ENCODE data around the gene GABPB2.

GABPB2 gene

GRCh38 chr1:151133018-151133806, 62.7 kb downstream of the GABPB2 start:
- no peak for DNase-seq (ENCODE audit: low spot score)

- DNase-seq (ENCODE audit: low spot score): no peak
Measured at GRCh38 chr1:151134396-151134795, 63.8 kb downstream of the GABPB2 start.

GRCh38 chr1:151134991-151135390, 64.4 kb downstream of the GABPB2 start:
- no peak for DNase-seq (ENCODE audit: low spot score)

- no peak for DNase-seq (ENCODE audit: low spot score)
Measured at GRCh38 chr1:151135433-151136385, 65.1 kb downstream of the GABPB2 start.

- DNase-seq (ENCODE audit: low spot score): no peak
Measured at GRCh38 chr1:151137789-151138188, 67.2 kb downstream of the GABPB2 start.

GRCh38 chr1:151142411-151143056, 72.0 kb downstream of the GABPB2 start:
- no peak for DNase-seq (ENCODE audit: low spot score)

- DNase-seq (ENCODE audit: low spot score): no peak
Measured at GRCh38 chr1:151143057-151143435, 72.5 kb downstream of the GABPB2 start.

GRCh38 chr1:151143986-151144385, 73.4 kb downstream of the GABPB2 start:
- DNase-seq (ENCODE audit: low spot score): no peak

GRCh38 chr1:151144474-151145303, 74.1 kb downstream of the GABPB2 start:
- DNase-seq (ENCODE audit: low spot score): no peak

- no peak for DNase-seq (ENCODE audit: low spot score)
Measured at GRCh38 chr1:151145304-151146071, 74.9 kb downstream of the GABPB2 start.

- no peak for DNase-seq (ENCODE audit: low spot score)
Measured at GRCh38 chr1:151146072-151146411, 75.5 kb downstream of the GABPB2 start.

GRCh38 chr1:151146412-151147131, 76.0 kb downstream of the GABPB2 start, which contains the start of gene SEMA6C:
Gene SEMA6C, minus strand, starts transcription at chr1:151146631. Its CDS starts 4,010 bp downstream, at chr1:151142621.
- peak; percentile 96 for DNase-seq (ENCODE audit: low spot score)

GRCh38 chr1:151147132-151147503, 76.6 kb downstream of the GABPB2 start:
- no peak for DNase-seq (ENCODE audit: low spot score)

GRCh38 chr1:151147665-151148064, 77.1 kb downstream of the GABPB2 start:
- DNase-seq (ENCODE audit: low spot score): peak; percentile 18

GRCh38 chr1:151156515-151156819, 85.9 kb downstream of the GABPB2 start, which contains the start of gene TNFAIP8L2:
Gene TNFAIP8L2, plus strand, starts transcription at chr1:151156649. Its CDS starts 2,049 bp downstream, at chr1:151158698.
- no peak for DNase-seq (ENCODE audit: low spot score)

- DNase-seq (ENCODE audit: low spot score): no peak
Measured at GRCh38 chr1:151157067-151157531, 86.5 kb downstream of the GABPB2 start.

- no peak for DNase-seq (ENCODE audit: low spot score)
Measured at GRCh38 chr1:151158326-151158725, 87.8 kb downstream of the GABPB2 start.

- DNase-seq (ENCODE audit: low spot score): no peak
Measured at GRCh38 chr1:151158751-151159251, 88.2 kb downstream of the GABPB2 start.

GRCh38 chr1:151159373-151159772, 88.8 kb downstream of the GABPB2 start:
- no peak for DNase-seq (ENCODE audit: low spot score)

GRCh38 chr1:151164732-151165280, 94.2 kb downstream of the GABPB2 start:
- no peak for DNase-seq (ENCODE audit: low spot score)
